Calu3 (cell line): ENCODE measurements around the gene MAP4K5. TPM values are rescaled to one million over a fixed set of nuclear protein-coding genes. Genes with fewer than 3 reads are reported as not detected.
A peak's percentile ranks its signal among the peaks of the same experiment; 100 is the strongest.

Source experiments
- BruUV-seq: library from RNA; stranded (reverse); fragments of 400-500 nt; replicated peaks from 2 replicates; lab custom pipeline; 2021; lab: Mats Ljungman, UMichigan
- CTCF ChIA-PET: fragments of 300-600 bp; sonication (Branson Sonifier 250); formaldehyde crosslinking; loops from one replicate; lab custom pipeline; 2022; ENCODE audit warnings: antibody characterized with exemption; lab: Charles Lee
- DNase-seq: peaks from one replicate; pipeline ENCODE4 v3.0.0; 2022
- H3K27ac Mint-ChIP-seq: one replicate; pipeline ENCODE4 v1.8.0; 2022; ENCODE audit warnings: mixed read lengths; ENCODE audit not compliant: unreplicated experiment
- H3K27me3 Mint-ChIP-seq: one replicate; pipeline ENCODE4 v1.8.0; 2022; ENCODE audit warnings: mixed read lengths; ENCODE audit not compliant: unreplicated experiment
- H3K36me3 Mint-ChIP-seq: one replicate; pipeline ENCODE4 v1.8.0; 2022; ENCODE audit warnings: mild to moderate bottlenecking, moderate library complexity, mixed read lengths; ENCODE audit not compliant: insufficient read depth, unreplicated experiment
- H3K4me1 Mint-ChIP-seq: one replicate; pipeline ENCODE4 v1.8.0; 2022; ENCODE audit warnings: mild to moderate bottlenecking, low read depth, mixed read lengths; ENCODE audit not compliant: unreplicated experiment
- H3K4me3 Mint-ChIP-seq: one replicate; pipeline ENCODE4 v1.8.0; 2022; ENCODE audit warnings: mild to moderate bottlenecking, low read depth, moderate library complexity, mixed read lengths; ENCODE audit not compliant: unreplicated experiment
- H3K9me3 Mint-ChIP-seq: one replicate; pipeline ENCODE4 v1.8.0; 2022; ENCODE audit warnings: low read depth, mixed read lengths; ENCODE audit not compliant: unreplicated experiment
- CTCF ChIP-seq: fragments of 200-600 bp; IDR thresholded peaks from one replicate; pipeline ENCODE4 v1.8.0; 2022; ENCODE audit warnings: antibody characterized with exemption; ENCODE audit not compliant: unreplicated experiment
- intact Hi-C: fragments of 100-400 bp; cut with micrococcal nuclease; formaldehyde crosslinking; loops from one replicate; pipeline ENCODE4 v1.10.0; 2022; ENCODE audit not compliant: unreplicated experiment
- total RNA-seq: library from RNA; stranded (reverse); gene quantifications from 2 replicates; pipeline ENCODE4 v1.2.3, GENCODE V29; 2022

Gene MAP4K5
- total RNA-seq, 1 experiment from 2014 or later, result 67.4 TPM

GRCh38 chr14:50398189-50398580 is 134.2 kb downstream of the MAP4K5 start:
- Mint-ChIP-seq H3K27me3 (no peaks in the 10 kb centered on the region), H3K36me3 (peaks cover 20% of the 10 kb centered on the region), H3K4me1 (no peaks in the 10 kb centered on the region), H3K4me3 (no peak overlapping the region), H3K9me3 (no peaks in the 10 kb centered on the region), H3K27ac (no peak overlapping the region)
- no peak for DNase-seq
- no peak for TF ChIP-seq CTCF
- no TSS peak for BruUV-seq
- intact Hi-C loops, result loop anchor here (5.0 kb wide), 1 partner anchor 134 kb away; the partner anchor contains the start of gene MAP4K5
- CTCF ChIA-PET, result no interaction called here

GRCh38 chr14:50397390-50398188 is 134.8 kb downstream of the MAP4K5 start:
- peaks cover 20% of the 10 kb centered on the region for H3K36me3 Mint-ChIP-seq
- no peaks in the 10 kb centered on the region for H3K4me1 Mint-ChIP-seq
- CTCF ChIA-PET, result interaction anchor here (1.1 kb wide), 1 partner anchor 80 kb away, joined by 5 read pairs; no protein-coding TSS in a partner anchor
- no peaks in the 10 kb centered on the region for H3K9me3 Mint-ChIP-seq
- intact Hi-C loops, result loop anchor here (1.0 to 5.0 kb wide), 3 partner anchors 33 to 135 kb away; partner anchors contain the start of gene MAP4K5
- no TSS peak for BruUV-seq
- H3K27me3 Mint-ChIP-seq, result no peaks in the 10 kb centered on the region
- H3K4me3 Mint-ChIP-seq, result peak overlapping the region; percentile 77
- TF ChIP-seq CTCF, result no peak
- no peak overlapping the region for H3K27ac Mint-ChIP-seq
- peak; percentile 26 for DNase-seq

GRCh38 chr14:50396631-50397389 is 135.6 kb downstream of the MAP4K5 start, which contains the start of gene CDKL1:
Gene CDKL1 (minus strand): TSS chr14:50396881. CDS start chr14:50395868, 1,013 bp downstream.
- intact Hi-C loops, result loop anchor here (1.0 to 5.0 kb wide), 3 partner anchors 32 to 135 kb away; partner anchors contain the start of gene MAP4K5
- no peak for TF ChIP-seq CTCF
- H3K27ac Mint-ChIP-seq, result peak within 1 kb of the TSS; percentile 73
- H3K36me3 Mint-ChIP-seq, result peaks cover 20% of the 10 kb centered on the region
- peak within 1 kb of the TSS; percentile 77 for H3K4me3 Mint-ChIP-seq
- H3K9me3 Mint-ChIP-seq, result no peaks in the 10 kb centered on the region
- peak; percentile 63 for DNase-seq
- CTCF ChIA-PET, result interaction anchor here (0.7 to 1.4 kb wide), 3 partner anchors 20 to 79 kb away, joined by 3 to 7 read pairs (median 5); no protein-coding TSS in a partner anchor
- no peaks in the 10 kb centered on the region for H3K27me3 Mint-ChIP-seq
- no TSS peak for BruUV-seq
- no peaks in the 10 kb centered on the region for H3K4me1 Mint-ChIP-seq

GRCh38 chr14:50395448-50395847 is 136.9 kb downstream of the MAP4K5 start:
- Mint-ChIP-seq H3K4me3 (peak overlapping the region; percentile 77), H3K27me3 (no peaks in the 10 kb centered on the region), H3K36me3 (peaks cover 20% of the 10 kb centered on the region), H3K27ac (no peak overlapping the region), H3K4me1 (peaks cover 6% of the 10 kb centered on the region), H3K9me3 (no peaks in the 10 kb centered on the region)
- no peak for DNase-seq
- TF ChIP-seq CTCF, result no peak
- BruUV-seq, result TSS peak; percentile 59
- CTCF ChIA-PET, result interaction anchor here (0.6 to 0.7 kb wide), 2 partner anchors 55 to 934 kb away, joined by 4 to 5 read pairs; no protein-coding TSS in a partner anchor
- intact Hi-C loops, result loop anchor here (5.0 kb wide), 1 partner anchor 137 kb away; the partner anchor contains the start of gene MAP4K5
